SH-SY5Y (cell line): ENCODE measurements around the gene SEMA3C.

Experiments used
- GATA2 ChIP-seq: IDR thresholded peaks from 2 replicates; pipeline ENCODE4 v1.6.1; 2011; ENCODE audit warnings: mild to moderate bottlenecking, low read depth, low read length
- GATA3 ChIP-seq: IDR thresholded peaks from 2 replicates; pipeline ENCODE4 v1.6.1; 2011; ENCODE audit warnings: low read depth, mild to moderate bottlenecking, low read length, moderate library complexity

The SEMA3C gene

DNA sequence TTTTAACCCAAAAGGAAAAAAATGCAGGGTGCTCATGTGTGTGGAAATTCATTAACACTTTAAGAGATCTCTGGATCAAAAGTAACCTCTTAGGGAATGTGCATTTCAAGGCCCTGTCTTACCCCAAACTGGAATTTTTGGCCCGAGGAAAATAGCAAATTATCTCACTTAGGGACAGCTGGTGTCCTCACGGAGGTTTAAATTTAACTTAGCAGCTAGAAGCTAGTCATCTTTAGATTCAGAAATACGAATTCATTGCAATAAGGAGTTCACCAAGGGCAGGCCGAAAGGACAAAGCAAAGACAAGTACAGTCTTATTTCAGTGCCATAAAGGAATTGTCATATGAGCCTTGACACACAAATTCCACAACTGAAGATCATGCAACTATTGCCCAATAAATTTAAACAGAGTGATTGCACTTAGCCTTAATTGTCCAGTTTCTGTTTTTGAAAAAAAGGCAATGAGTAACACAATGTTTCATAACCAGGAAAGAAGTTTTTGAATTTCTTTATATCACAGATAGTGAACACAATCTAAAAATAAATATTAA lies 22.4 kb upstream of the SEMA3C start:
- TF ChIP-seq GATA2 (no peak), GATA3 (no peak)

DNA sequence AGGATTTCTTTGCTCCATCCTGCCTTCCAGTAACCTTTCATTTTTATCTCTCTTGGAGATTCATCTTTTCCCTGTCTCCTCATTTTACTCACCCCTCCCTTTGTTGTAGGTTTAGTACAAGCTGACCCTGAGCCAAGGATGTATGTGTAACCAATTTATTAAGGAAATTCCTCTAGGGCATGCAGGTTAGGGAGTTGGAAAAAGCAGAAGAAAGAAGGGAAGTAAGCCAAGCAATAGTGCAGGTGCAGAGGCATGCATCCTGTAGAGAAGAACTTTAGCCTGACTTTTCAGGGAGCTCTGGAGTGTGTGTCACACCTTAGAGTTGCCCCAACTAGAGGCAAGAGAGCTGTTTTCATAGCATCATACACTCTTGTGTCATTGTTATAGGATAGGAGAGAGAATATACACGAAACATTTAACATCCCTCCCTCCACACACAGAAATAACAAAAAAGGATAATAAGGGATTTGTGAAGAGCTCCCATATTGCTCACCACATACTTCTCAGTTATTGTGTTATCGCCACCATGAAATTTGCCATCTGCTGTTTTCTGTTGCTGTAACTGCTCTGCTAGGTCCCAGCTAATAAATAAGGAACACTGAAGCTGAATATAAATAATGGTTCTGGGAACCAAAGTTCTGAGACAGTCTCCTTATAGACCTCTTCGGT lies 21.8 kb upstream of the SEMA3C start:
- TF ChIP-seq GATA2 (no peak), GATA3 (no peak)

DNA sequence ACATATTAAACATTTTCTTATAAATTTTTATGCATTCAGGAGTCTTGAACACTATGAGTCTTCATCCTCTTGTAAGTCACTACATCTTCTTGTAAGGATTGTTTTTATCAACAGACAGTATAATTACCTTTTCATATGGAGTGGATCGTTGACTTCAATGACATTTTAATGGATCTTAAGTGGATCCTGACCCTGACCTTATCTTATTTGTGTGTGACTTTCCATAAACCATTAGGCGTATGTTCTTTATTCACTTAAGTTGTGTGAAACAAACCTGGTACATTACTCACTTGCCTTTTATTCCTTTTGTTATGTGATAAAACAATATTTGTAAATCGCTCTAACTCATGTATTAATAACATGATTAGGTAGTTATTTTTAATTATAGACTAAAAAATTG lies 18.5 kb upstream of the SEMA3C start:
- TF ChIP-seq GATA2 (no peak), GATA3 (no peak)

DNA sequence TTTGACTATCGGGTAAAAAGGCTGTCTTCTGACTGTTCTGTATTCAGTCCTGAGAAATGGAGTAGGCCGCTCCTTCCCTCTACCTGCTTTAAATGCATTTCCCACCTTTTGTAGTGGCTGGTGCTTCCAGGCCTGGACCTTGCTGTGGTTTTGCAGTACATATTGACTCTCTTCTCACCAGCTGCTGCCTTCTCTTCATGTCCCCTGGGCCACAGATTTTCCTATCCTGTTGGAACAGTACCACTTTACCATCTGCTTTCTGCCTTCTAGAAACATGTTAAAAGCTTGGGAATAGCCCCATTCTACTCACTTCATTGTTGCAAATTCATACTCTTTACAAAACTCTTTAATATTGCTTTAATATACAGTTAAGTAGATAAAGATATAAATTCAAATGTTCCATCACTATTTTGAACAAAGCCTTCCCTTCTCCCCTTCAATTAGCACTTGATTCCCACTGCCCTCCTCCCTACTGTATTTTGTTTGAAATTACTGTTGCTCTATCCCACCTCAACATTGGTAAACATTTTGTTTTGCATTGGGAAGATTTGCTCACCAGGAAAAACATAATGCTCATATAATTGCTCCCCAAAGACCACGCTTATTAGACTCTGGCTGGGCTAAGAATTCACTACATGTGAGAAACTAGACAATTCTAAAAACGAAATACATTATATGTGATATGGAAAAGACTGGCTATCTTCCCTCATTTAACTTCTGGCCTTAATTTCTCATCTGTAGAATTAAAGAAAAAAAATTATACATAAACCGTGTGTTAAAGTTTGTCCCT lies 17.3 kb upstream of the SEMA3C start:
- TF ChIP-seq GATA3 (no peak), GATA2 (no peak)

DNA sequence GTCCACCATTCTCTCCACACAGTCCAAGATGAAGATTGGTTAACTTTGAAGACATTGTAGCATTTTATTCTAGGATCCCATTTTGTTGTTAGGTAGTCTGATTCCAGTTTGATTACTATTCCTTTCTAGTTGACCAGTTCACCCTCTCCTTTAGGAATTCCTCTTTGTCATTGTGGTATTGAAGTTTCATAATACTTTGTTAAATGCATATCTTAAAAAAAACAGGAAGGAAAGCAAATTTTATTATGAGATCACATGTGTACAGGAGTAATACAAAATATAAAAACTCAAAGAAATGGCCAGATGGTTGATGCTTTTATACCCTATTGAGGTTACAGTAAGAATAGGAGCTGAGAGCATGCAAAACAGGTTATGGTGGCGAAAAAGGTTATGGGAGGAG lies 15.5 kb upstream of the SEMA3C start:
- no peak for TF ChIP-seq GATA3
- TF ChIP-seq GATA2: no peak

DNA sequence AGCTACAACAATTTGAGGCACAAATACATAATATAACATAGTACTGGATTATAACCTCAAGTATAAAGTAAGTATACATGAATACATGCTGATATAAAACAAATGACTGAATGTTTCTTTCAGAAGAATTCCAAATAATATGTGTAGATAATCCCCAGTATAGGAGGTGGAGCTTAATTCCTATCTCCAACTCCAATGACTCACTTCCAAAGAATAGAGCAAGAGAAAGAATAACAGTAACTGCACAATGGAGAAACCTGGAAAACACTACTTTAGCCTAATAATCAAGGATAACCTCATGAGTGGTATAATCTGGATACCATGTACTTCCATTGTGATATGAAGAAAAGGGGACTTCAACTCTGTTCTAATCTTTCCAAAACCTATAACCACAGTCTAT lies 13.7 kb upstream of the SEMA3C start:
- TF ChIP-seq GATA3 (no peak), GATA2 (no peak)

DNA sequence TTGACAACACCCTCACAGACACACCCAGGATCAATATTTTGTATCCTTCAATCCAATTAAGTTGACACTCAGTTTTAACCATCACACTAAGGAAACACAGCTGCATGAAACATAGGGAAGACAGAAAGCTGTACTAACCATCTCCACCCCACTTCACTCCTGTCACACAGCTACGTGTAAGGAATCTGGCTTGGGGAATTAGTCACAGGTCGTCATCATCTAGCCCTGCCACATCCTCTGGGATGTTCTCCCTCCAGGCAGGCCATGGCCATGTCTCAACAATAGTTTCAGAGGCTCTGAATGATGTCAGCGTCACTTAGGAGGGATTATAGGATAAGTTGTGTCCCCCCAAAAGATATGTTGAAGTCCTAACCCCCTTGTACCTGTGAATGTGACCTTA lies 10.8 kb upstream of the SEMA3C start:
- no peak for TF ChIP-seq GATA2
- TF ChIP-seq GATA3: no peak

DNA sequence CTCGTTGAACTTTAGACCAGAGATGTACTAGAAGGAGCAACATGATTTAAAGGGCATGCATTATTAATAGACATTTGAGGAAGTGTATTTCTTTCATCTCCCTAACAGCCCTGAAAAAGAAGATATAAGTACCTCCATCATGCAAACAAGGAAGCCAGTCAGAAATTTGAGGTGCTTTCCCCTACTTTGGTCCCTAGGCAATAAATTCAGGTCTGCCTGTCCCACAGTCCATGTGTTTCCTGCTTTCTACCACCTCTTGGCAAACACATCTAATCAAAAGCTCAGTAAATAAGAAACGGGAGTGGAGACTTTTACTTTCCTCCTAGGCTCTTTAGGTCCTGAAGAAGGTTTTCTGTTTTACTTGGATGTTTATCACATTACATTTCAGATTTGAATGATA lies 5.2 kb upstream of the SEMA3C start:
- no peak for TF ChIP-seq GATA2
- TF ChIP-seq GATA3: no peak

DNA sequence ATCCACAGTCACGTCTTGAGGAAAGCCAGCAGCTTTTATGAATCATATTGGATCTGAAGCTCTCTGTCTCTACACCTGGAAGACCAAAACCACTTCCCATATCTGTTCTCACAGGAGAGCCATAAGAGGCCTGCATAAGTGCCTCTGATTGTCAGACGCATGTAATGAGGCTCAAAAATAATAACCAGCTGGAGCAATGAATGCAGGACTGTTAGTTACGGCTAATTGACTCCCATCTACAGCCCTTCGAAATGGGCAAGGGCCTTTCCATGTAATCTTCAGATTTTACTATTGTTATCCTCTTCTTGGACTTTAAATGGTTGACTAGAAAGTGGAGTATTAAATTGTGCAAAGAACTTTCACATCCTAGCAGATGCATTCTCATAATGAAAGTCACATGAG lies 4.4 kb upstream of the SEMA3C start:
- TF ChIP-seq GATA3 (no peak), GATA2 (no peak)

DNA sequence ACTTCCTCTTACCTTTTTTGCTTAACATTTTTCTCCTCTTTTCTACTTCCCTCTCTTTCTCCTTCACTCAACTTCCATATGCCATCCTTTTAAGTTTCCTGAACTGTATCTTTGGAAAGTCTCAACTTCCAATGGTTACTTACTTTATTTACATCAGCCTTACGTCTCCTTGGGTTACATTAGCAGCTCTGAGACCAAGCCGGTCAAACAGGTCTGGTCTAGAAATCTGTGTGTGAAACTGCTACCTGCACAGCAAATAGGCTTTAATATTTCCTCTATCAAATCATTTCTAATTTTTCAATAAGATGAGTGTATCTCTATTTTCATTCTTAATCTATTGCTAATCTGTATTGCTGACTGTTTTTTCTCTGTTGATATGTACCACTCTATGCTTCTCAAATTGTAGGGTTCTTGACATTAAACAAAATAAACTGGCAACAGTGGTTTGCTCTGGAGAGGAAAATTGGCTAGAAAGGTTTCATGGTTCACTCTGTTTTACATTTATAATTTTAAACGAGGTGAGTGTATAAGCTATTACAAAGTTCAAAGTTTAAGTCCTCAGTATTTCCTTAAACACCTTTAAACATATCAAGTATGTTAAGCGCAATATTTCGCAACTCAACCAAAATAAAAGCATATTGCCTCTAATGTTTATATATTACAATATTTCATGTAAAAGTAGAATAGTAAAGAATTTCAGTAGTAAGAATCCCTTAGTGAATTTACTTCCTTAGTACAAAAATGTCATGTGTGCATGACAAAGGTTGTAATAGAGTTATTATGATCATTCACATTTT lies 3.6 kb upstream of the SEMA3C start:
- TF ChIP-seq GATA3 (no peak), GATA2 (no peak)

DNA sequence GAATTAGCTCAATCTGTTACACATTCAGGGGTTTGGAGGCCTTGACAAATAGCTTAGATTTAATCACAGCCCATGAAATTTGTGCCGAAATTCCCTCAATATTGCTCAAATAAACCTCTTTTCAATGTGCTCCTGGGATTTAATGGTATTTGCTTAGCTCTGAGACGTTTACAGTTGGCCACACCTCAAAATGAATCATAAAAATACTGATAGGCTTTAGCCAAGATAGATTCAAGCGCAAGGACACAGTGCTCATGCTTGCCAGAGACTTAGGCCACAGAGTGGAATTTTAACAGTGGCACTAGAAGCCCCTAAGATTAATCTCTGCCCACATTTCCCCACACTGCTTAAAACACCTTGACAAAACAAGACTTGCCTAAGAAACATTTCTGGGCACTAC lies 2.3 kb upstream of the SEMA3C start:
- TF ChIP-seq GATA2 (no peak), GATA3 (no peak)

DNA sequence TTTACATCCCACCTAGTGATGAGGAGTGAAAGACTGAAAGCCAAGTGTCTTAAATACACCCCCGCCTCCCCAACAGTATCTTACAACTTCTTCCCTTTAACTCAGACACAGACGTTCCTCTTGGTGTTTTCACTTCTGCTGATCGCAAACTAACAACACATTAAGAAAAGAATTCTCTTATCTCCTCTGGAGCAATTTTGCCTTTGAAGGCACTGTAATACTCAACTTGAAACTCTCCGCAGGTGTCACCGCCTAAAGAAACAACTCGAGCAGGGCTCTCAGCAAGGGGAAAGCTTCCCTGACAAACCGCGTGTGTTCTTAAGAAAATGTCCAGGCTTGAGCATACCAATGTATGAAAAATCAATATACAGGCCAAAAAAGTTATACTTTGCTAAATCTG lies 452 bp downstream of the SEMA3C start:
- no peak for TF ChIP-seq GATA3

DNA sequence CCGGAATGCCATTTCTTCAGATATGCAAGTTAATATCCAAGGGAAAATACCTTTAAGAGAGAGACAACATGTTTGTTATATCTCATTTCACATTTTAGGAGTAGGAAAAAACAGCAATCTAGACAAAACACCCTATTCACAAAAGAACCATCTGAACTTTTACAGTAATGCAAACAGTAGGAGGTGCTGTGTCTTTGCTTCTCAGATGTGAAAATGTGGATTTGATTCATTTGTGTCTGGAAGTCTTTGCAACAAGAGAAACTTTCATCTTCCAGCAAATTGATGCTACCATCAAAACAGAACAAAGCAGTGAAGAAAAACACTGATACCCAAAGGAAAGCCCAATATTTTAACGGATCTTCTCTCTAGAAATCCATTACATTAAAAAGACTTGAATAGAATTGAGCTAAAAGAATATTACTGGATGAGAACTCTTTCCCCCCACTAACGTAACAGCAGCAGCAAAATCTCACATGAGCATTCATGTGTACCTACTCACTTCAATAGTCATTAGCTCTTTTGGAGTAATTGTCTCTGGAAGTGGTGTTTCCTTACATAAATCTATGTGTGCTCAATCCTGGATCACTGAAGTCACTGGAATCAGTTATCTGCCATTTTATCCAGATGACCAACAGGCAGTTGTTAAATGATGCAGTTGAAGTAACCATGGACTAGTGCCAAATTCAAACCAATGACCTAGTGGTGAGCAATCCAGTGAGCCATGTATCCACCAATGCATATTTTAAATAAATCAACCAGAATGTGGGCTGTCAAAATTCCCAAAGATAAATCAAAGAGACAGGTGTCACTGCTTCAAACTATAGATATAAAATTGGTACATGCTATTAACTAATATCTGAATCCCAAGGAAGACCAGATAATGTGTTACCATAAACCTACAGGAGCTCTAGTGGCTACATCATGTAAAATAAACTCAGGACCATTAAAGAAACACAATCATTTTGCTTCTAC lies 1.8 kb downstream of the SEMA3C start:
- TF ChIP-seq GATA3 (no peak), GATA2 (no peak)
